IMR-90 (cell line): Measurements from ENCODE around the gene HMOX2. TPM values are rescaled to one million over a fixed set of nuclear protein-coding genes. Genes with fewer than 3 reads are reported as not detected.

Source experiments
- ATAC-seq: fragments of 200-7000 bp; cut with Tn5 transposase; 2 replicates; pipeline ENCODE4 v1.9.1; 2020; ENCODE audit warnings: low read depth, mild to moderate bottlenecking, moderate library complexity
- BruUV-seq: library from RNA; stranded (reverse); fragments of 400-500 nt; replicated peaks from 2 replicates; lab custom pipeline; 2021; lab: Mats Ljungman, UMichigan
- CTCF ChIA-PET: fragments of 300-600 bp; formaldehyde crosslinking; extraction: SDS; loops from one replicate; lab custom pipeline; 2021; ENCODE audit warnings: antibody characterized with exemption; lab: Yijun Ruan, JAX
- POLR2A ChIA-PET: fragments of 300-600 bp; sonication (Branson Sonifier 250); formaldehyde crosslinking; loops from one replicate; lab custom pipeline; 2022; ENCODE audit warnings: antibody characterized with exemption; ENCODE audit not compliant: unreplicated experiment; lab: Charles Lee
- DNase-seq: peaks from one replicate; pipeline ENCODE4 v3.0.0; 2013
- H2AFZ ChIP-seq: replicated peaks from 2 replicates; pipeline ENCODE3; 2013; ENCODE audit warnings: low read length, mild to moderate bottlenecking; ENCODE audit not compliant: poor library complexity
- H2AK5ac ChIP-seq: 2 replicates; pipeline ENCODE4 v1.6.1; 2013; ENCODE audit warnings: low read depth, low read length, inconsistent platforms
- H2AK9ac ChIP-seq: replicated peaks from 2 replicates; pipeline ENCODE3; 2013; ENCODE audit warnings: mild to moderate bottlenecking, low read depth, low read length, moderate library complexity; ENCODE audit not compliant: poor library complexity
- H2BK120ac ChIP-seq: 2 replicates; pipeline ENCODE4 v1.6.1; 2013; ENCODE audit warnings: low read depth, low read length, inconsistent platforms
- H2BK15ac ChIP-seq: 3 replicates; pipeline ENCODE4 v1.6.1; 2013; ENCODE audit warnings: low read depth, low read length, inconsistent platforms
- H2BK20ac ChIP-seq: 2 replicates; pipeline ENCODE4 v1.6.1; 2013; ENCODE audit warnings: low read depth, mild to moderate bottlenecking, inconsistent platforms, low read length, moderate library complexity
- H2BK5ac ChIP-seq: 2 replicates; pipeline ENCODE4 v1.6.1; 2013; ENCODE audit warnings: mild to moderate bottlenecking, low read depth, low read length, inconsistent platforms; ENCODE audit not compliant: poor library complexity, severe bottlenecking
- H3K14ac ChIP-seq: replicated peaks from 2 replicates; pipeline ENCODE4 v1.6.1; 2013; ENCODE audit warnings: low read depth, low read length, inconsistent platforms
- H3K18ac ChIP-seq: 2 replicates; pipeline ENCODE4 v1.6.1; 2013; ENCODE audit warnings: low read depth, low read length, control low read depth
- H3K23ac ChIP-seq: 2 replicates; pipeline ENCODE4 v1.6.1; 2013; ENCODE audit warnings: low read depth, low read length, inconsistent platforms
- H3K27ac ChIP-seq: 2 replicates; pipeline ENCODE4 v1.5.1; 2013; ENCODE audit warnings: mild to moderate bottlenecking, control low read depth, low read length; ENCODE audit not compliant: insufficient read depth
- H3K27me3 ChIP-seq: 2 replicates; pipeline ENCODE4 v1.6.1; 2013; ENCODE audit warnings: low read length; ENCODE audit not compliant: control insufficient read depth, insufficient read depth
- H3K36me3 ChIP-seq: 2 replicates; pipeline ENCODE4 v1.6.1; 2013; ENCODE audit warnings: low read length, mixed read lengths; ENCODE audit not compliant: control insufficient read depth, insufficient read depth
- H3K4ac ChIP-seq: 2 replicates; pipeline ENCODE4 v1.6.1; 2013; ENCODE audit warnings: low read depth, low read length, inconsistent platforms
- H3K4me1 ChIP-seq: 2 replicates; pipeline ENCODE4 v1.6.1; 2013; ENCODE audit warnings: low read length, mixed read lengths; ENCODE audit not compliant: control insufficient read depth, insufficient read depth
- H3K4me2 ChIP-seq: 2 replicates; pipeline ENCODE4 v1.6.1; 2013; ENCODE audit warnings: low read depth, mild to moderate bottlenecking, control low read depth, low read length, moderate library complexity
- H3K4me3 ChIP-seq: 2 replicates; pipeline ENCODE4 v1.5.1; 2013; ENCODE audit warnings: low read depth, mild to moderate bottlenecking, control low read depth, low read length, moderate library complexity; ENCODE audit not compliant: insufficient read depth
- H3K56ac ChIP-seq: 2 replicates; pipeline ENCODE4 v1.6.1; 2013; ENCODE audit warnings: low read length, inconsistent platforms; ENCODE audit not compliant: insufficient read depth; ENCODE audit errors: extremely low read depth
- H3K79me1 ChIP-seq, 2 experiments: 2 replicates each; pipeline ENCODE4 v1.6.1; 2013; ENCODE audit warnings: low read length in 2 of 2, inconsistent platforms in 1 of 2, low read depth in 1 of 2
- H3K9ac ChIP-seq: 2 replicates; pipeline ENCODE4 v1.6.1; 2013; ENCODE audit warnings: low read depth, low read length, control low read depth
- H3K9me1 ChIP-seq: 2 replicates; pipeline ENCODE4 v1.6.1; 2013; ENCODE audit warnings: low read length, inconsistent platforms; ENCODE audit not compliant: insufficient read depth
- H3K9me3 ChIP-seq: 2 replicates; pipeline ENCODE4 v1.6.1; 2013; ENCODE audit warnings: low read length; ENCODE audit not compliant: control insufficient read depth, insufficient read depth
- H4K20me1 ChIP-seq: 2 replicates; pipeline ENCODE4 v1.6.1; 2013; ENCODE audit warnings: low read length, inconsistent platforms; ENCODE audit not compliant: insufficient read depth
- H4K5ac ChIP-seq: 2 replicates; pipeline ENCODE4 v1.6.1; 2013; ENCODE audit warnings: mild to moderate bottlenecking, low read depth, low read length, control low read depth
- H4K8ac ChIP-seq, 2 experiments: 2 replicates each; pipeline ENCODE4 v1.6.1; 2013; ENCODE audit warnings: low read depth in 2 of 2, low read length in 2 of 2, control low read depth in 1 of 2, inconsistent platforms in 1 of 2
- H4K91ac ChIP-seq: 2 replicates; pipeline ENCODE4 v1.6.1; 2013; ENCODE audit warnings: low read depth, low read length, inconsistent platforms; ENCODE audit not compliant: insufficient read depth
- BHLHE40 ChIP-seq: fragments of 150-350 bp; IDR thresholded peaks from 2 replicates; pipeline ENCODE4 v1.6.1; 2016; ENCODE audit warnings: mild to moderate bottlenecking, low read depth, low read length
- CEBPB ChIP-seq: IDR thresholded peaks from 2 replicates; pipeline ENCODE4 v1.6.1; 2012; ENCODE audit warnings: low read depth, low read length, improper control_type of control experiment
- FOS ChIP-seq: fragments of 150-350 bp; IDR thresholded peaks from 2 replicates; pipeline ENCODE4 v1.6.1; 2016; ENCODE audit warnings: low read depth, low read length
- MAFK ChIP-seq: IDR thresholded peaks from 2 replicates; pipeline ENCODE4 v1.6.1; 2012; ENCODE audit warnings: low read depth, low read length, improper control_type of control experiment
- MAZ ChIP-seq: IDR thresholded peaks from 2 replicates; pipeline ENCODE4 v1.6.1; 2012; ENCODE audit warnings: low read depth, mild to moderate bottlenecking, low read length, improper control_type of control experiment, moderate library complexity, borderline replicate concordance
- NFE2L2 ChIP-seq: fragments of 150-350 bp; IDR thresholded peaks from 2 replicates; pipeline ENCODE4 v1.6.1; 2016; ENCODE audit warnings: low read depth, mild to moderate bottlenecking, low read length
- POLR2A ChIP-seq: IDR thresholded peaks from 2 replicates; pipeline ENCODE4 v1.6.1; 2012; ENCODE audit warnings: mild to moderate bottlenecking, low read depth, low read length
- RAD21 ChIP-seq: IDR thresholded peaks from 2 replicates; pipeline ENCODE4 v1.6.1; 2012; ENCODE audit warnings: low read length, improper control_type of control experiment
- RCOR1 ChIP-seq: IDR thresholded peaks from 2 replicates; pipeline ENCODE4 v1.6.1; 2012; ENCODE audit warnings: mild to moderate bottlenecking, low read length, improper control_type of control experiment; ENCODE audit not compliant: insufficient replicate concordance
- RFX5 ChIP-seq: IDR thresholded peaks from 2 replicates; pipeline ENCODE4 v1.8.0; 2012; ENCODE audit warnings: low read depth, mild to moderate bottlenecking, low read length, moderate library complexity
- SMC3 ChIP-seq: fragments of 150-350 bp; IDR thresholded peaks from 2 replicates; pipeline ENCODE4 v1.6.1; 2016; ENCODE audit warnings: low read depth, mild to moderate bottlenecking, antibody characterized with exemption, low read length, moderate library complexity
- WGBS, 2 experiments: methylation state at CpG; one replicate each; pipeline versions ENCODE4 v1.1.5 to v1.1.7; 2013; ENCODE audit warnings: missing lambda C conversion rate in 2 of 2; ENCODE audit not compliant: insufficient read length in 1 of 2; ENCODE audit errors: extremely low coverage in 2 of 2; 5-methylcytosine and 5-hydroxymethylcytosine counted together
- dilution Hi-C: fragments of 300-500 bp; cut with HindIII; formaldehyde crosslinking; loops from one replicate; pipeline ENCODE4 v1.14.3; 2018; ENCODE audit warnings: low sequenced_read_pairs; ENCODE audit not compliant: unreplicated experiment
- in situ Hi-C: fragments of 300-500 bp; cut with MboI; formaldehyde crosslinking; loops from 3 replicates; pipeline ENCODE4 v1.14.3; 2019; ENCODE audit warnings: low sequenced_read_pairs, inconsistent platforms, mixed read lengths
- intact Hi-C: fragments of 100-400 bp; cut with micrococcal nuclease; formaldehyde crosslinking; loops from 2 replicates; pipeline ENCODE4 v1.10.0; 2022
- polyA plus RNA-seq, 3 experiments: library from polyadenylated mRNA; depleted of rRNA; stranded (reverse); fragments of >200 nt; gene quantifications; 2 replicates each; pipeline ENCODE4 v1.2.3, GENCODE V29; 2012; ENCODE audit warnings: low replicate concordance in 1 of 3
- total RNA-seq: library from RNA; depleted of rRNA; stranded (reverse); fragments of >200 nt; gene quantifications from 2 replicates; pipeline ENCODE4 v1.2.3, GENCODE V29; 2012
- TF ChIP-seq, protein P1 (sequence below): fragments of 150-350 bp; IDR thresholded peaks from 2 replicates; pipeline ENCODE4 v1.6.1; 2017; ENCODE audit warnings: mild to moderate bottlenecking, antibody characterized with exemption, low read length, low read depth
- TF ChIP-seq, protein P2 (sequence below): fragments of 150-350 bp; IDR thresholded peaks from 2 replicates; pipeline ENCODE4 v1.6.1; 2016; ENCODE audit warnings: low read depth, mild to moderate bottlenecking, low read length, moderate library complexity, borderline replicate concordance
- TF ChIP-seq, protein P3 (sequence below): conservative IDR thresholded peaks from 2 replicates; pipeline ENCODE4 v1.5.1; 2012; ENCODE audit warnings: mild to moderate bottlenecking, low read depth, low read length, improper control_type of control experiment

HMOX2 gene
- total and polyA plus RNA-seq, 2 of the 4 experiments (the other 2 are of a cell fraction): 93.9 to 98.8 TPM

DNA sequence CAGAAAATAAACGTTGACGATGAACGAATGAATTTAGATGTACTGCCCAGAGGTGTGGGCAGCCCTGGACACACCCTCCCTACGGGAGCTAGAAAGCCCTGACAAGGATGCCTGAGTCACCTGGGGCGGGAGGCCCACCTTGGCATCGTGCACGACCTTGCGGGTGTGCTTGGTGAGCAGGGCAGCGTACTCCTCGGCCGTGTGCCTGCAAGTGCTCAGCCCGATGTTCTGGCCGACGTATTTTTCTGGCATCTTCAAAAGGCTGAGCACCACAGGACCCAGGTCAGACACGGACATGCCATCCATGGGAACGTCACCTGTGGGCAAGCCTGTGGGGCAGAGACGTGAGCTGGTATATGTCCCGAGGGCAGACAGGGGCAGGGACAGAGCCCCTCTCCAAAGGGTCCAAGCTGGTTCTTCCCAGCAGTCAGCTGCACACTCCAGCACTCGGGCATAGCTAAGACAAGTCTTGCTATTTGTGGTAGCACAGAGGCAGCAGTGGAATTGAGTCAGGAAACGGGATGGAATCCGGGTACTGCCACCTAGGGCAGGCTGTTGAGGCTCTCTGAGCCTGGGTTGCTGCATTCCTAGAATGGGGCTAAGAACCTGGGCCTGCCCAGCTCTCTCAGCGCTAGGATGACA lies 12.6 kb upstream of the HMOX2 start:
- peaks cover 0 to 29% of the 10 kb centered on the region in 2 experiments; a peak in 1 of 4 replicates for H3K79me1 ChIP-seq
- H2BK120ac ChIP-seq: peak overlapping the region; percentile 78
- peaks cover 12% of the 10 kb centered on the region for H3K9me1 ChIP-seq
- peak overlapping the region; percentile 85 for H2AK5ac ChIP-seq
- H3K23ac ChIP-seq: peak overlapping the region; percentile 60
- 0 out of 2 replicates have a peak overlapping the region, but pooled peaks have one; percentile 11 for H3K56ac ChIP-seq
- ChIA-PET CTCF (interaction anchor here (1.6 kb wide), 1 partner anchor 12 kb away, joined by 4 read pairs; the partner anchor contains the start of gene HMOX2), POLR2A (interaction anchor here (0.6 kb wide), 1 partner anchor 142 kb away, joined by 6 read pairs; no protein-coding TSS in a partner anchor)
- ATAC-seq: peak; percentile 42
- H2AFZ ChIP-seq: peak overlapping the region; percentile 58
- peak overlapping the region in 1 of 2 experiments; percentile 12; a peak in 2 of 4 replicates for H4K8ac ChIP-seq
- DNase-seq: no peak
- no TSS peak for BruUV-seq
- no peaks in the 10 kb centered on the region for H3K9me3 ChIP-seq
- no peak overlapping the region for H3K4me3 ChIP-seq
- peaks cover 19% of the 10 kb centered on the region for H3K4me1 ChIP-seq
- H2BK20ac ChIP-seq: peak overlapping the region; percentile 78; the same call in 1 of the 2 replicates
- peak overlapping the region; percentile 46 for H2AK9ac ChIP-seq
- peak overlapping the region; percentile 9; the same call in 2 of the 3 replicates for H2BK15ac ChIP-seq
- in situ Hi-C loops: no loop called here
- H3K4ac ChIP-seq: peak overlapping the region; percentile 83
- peak overlapping the region; percentile 27; the same call in 1 of the 2 replicates for H4K5ac ChIP-seq
- H3K27ac ChIP-seq: peak overlapping the region; percentile 69
- H3K9ac ChIP-seq: peak overlapping the region; percentile 41; the same call in 1 of the 2 replicates
- peak overlapping the region; percentile 15 for H3K14ac ChIP-seq
- peak overlapping the region; percentile 2; the same call in 1 of the 2 replicates for H3K4me2 ChIP-seq
- H2BK5ac ChIP-seq: peak overlapping the region; percentile 87
- intact Hi-C loops: no loop called here
- H3K36me3 ChIP-seq: peaks cover 37% of the 10 kb centered on the region
- no peaks in the 10 kb centered on the region for H3K27me3 ChIP-seq
- peak overlapping the region; percentile 16; the same call in 1 of the 2 replicates for H3K18ac ChIP-seq
- H4K20me1 ChIP-seq: peaks cover 6% of the 10 kb centered on the region
- dilution Hi-C loops: no loop called here
- WGBS, 2 experiments: 92% methylated on average over 18 of the region's 22 CpGs; no CpG with 5 or more reads in 1 of the 2 experiments
- peak overlapping the region; percentile 56 for H4K91ac ChIP-seq
- TF ChIP-seq, protein P1, sequence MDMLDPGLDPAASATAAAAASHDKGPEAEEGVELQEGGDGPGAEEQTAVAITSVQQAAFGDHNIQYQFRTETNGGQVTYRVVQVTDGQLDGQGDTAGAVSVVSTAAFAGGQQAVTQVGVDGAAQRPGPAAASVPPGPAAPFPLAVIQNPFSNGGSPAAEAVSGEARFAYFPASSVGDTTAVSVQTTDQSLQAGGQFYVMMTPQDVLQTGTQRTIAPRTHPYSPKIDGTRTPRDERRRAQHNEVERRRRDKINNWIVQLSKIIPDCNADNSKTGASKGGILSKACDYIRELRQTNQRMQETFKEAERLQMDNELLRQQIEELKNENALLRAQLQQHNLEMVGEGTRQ: no peak
- TF ChIP-seq BHLHE40 (no peak), POLR2A (no peak), MAFK (no peak), CEBPB (no peak), RAD21 (no peak), RFX5 (no peak), NFE2L2 (no peak), RCOR1 (no peak), FOS (no peak), SMC3 (no peak), MAZ (no peak)
- TF ChIP-seq, protein P2, sequence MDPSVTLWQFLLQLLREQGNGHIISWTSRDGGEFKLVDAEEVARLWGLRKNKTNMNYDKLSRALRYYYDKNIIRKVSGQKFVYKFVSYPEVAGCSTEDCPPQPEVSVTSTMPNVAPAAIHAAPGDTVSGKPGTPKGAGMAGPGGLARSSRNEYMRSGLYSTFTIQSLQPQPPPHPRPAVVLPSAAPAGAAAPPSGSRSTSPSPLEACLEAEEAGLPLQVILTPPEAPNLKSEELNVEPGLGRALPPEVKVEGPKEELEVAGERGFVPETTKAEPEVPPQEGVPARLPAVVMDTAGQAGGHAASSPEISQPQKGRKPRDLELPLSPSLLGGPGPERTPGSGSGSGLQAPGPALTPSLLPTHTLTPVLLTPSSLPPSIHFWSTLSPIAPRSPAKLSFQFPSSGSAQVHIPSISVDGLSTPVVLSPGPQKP: no peak
- TF ChIP-seq, protein P3, sequence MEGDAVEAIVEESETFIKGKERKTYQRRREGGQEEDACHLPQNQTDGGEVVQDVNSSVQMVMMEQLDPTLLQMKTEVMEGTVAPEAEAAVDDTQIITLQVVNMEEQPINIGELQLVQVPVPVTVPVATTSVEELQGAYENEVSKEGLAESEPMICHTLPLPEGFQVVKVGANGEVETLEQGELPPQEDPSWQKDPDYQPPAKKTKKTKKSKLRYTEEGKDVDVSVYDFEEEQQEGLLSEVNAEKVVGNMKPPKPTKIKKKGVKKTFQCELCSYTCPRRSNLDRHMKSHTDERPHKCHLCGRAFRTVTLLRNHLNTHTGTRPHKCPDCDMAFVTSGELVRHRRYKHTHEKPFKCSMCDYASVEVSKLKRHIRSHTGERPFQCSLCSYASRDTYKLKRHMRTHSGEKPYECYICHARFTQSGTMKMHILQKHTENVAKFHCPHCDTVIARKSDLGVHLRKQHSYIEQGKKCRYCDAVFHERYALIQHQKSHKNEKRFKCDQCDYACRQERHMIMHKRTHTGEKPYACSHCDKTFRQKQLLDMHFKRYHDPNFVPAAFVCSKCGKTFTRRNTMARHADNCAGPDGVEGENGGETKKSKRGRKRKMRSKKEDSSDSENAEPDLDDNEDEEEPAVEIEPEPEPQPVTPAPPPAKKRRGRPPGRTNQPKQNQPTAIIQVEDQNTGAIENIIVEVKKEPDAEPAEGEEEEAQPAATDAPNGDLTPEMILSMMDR: no peak
